ENCODE measurements around the gene DNM1L. TPM values are rescaled to one million over a fixed set of nuclear protein-coding genes. Genes with fewer than 3 reads are reported as not detected.
A peak's percentile ranks its signal among the peaks of the same experiment; 100 is the strongest.

Gene DNM1L
- total RNA-seq, 1 donor from 2014 or later, result 69.3 TPM

DNA sequence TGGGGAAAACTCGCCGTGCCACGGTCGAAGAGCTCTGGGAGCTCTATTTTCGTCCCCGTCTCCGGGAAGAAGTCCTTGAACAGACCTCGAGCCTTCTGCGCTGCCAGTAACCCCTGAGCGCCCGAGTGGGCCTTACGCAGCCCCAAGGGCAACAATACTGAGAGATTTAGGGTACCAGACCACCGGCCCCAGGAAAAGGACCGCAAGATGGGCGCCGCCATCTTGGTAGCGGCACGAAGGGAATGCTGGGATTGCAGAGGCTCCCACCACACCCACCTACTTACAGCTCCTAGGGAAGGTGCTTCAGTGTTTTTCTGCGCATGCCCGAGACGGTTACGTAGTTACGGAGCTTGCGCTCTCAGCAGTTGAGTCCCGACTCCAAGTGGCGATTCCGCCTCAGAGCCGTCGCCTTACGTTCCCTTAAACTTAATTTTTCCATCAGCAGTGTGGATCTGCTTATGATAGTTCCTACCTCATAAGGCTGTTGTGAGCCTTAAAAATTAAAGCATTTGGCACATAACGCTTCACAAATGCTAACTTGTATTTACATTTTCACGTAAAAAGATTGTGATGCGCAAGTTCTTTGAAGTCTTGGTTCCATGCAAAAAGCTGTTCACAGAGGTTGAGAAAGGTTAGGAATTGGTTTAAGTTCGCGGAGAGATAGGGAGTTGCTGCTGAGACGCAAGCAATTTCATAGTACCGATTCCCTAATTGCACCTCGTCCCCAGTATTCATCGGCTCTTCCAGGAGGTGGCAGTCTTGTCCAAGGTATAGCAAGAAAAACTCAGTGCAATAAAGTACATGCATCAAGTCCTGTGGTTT lies 76.8 kb downstream of the DNM1L start, which contains the start of gene YARS2:
Gene YARS2, minus strand, starts transcription at position 244 of the 822 bp plus-strand sequence. Its CDS starts 23 bp downstream, at position 221.
- DNase-seq (ENCODE audit: low read depth in 2 of 2), result peak; percentile 90 to 99

DNA sequence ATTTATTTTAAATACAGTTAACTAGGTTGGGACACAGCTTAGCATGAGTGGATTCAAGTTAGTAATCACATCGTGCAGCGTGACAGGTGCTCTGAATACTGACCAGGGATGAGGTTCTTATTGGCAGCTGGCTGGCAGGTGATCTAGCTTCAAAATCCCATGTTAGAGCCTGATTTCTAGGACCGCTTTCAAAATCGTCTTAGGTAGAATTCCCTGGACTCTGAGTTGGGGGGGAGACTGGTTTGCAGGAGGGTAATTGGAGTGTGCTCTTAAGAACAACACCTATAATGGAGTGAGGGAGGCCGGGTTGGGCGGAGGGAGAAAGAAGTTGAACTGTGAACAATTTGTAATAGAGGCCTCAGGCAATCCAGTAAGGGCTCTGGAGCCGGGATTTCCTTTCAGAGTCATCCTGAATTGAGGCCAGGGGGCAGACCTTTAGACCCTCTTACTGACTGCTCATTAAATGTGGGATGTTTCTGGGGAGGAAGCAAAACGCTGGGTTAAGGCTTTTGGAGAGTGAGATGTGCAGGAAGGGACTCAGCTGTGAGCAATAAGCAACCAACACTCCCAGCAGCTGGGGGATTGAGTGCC lies 77.5 kb downstream of the DNM1L start:
- DNase-seq (ENCODE audit: low read depth in 2 of 2), result peak in 1 of 2 donors; percentile 8

DNA sequence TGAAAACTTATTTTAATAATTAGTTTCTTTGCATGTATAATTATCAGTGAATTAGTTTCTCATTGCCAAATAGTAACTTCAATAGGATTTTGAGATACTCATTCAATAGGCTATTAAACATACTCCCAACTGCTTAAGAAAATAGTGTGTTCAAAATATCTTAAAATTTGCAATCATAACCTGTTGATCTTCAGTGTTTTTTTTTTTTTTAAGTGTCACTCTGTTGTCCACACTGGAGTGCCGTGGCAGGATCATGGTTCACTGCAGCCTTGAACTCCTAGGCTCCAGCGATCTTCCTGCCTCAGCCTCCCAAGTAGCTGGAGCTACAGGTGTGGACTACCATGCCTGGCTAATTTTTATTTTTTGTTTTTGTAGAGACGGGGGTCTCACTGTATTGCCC lies 78.1 kb downstream of the DNM1L start:
- DNase-seq (ENCODE audit: low read depth in 2 of 2), result no peak

DNA sequence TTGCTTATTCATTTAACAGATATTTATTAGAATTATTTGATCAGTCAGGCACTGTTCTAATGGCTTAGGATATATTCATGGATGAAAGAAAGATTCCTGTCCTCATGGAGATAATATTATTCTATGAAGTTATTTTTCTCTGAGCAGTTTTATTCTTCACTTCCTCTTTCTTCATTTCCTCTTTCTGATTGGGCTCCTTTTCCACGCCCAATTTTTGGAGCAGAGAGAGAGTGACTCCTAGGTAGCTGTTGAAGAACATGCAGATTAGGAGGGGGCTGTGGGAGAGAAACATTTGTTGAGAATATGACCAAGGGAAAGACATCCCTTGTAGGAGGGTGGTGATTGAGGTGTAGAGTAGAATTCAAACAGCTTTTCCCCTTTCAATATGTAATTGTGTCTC lies 82.6 kb downstream of the DNM1L start:
- no peak for DNase-seq (ENCODE audit: low read depth in 2 of 2)

DNA sequence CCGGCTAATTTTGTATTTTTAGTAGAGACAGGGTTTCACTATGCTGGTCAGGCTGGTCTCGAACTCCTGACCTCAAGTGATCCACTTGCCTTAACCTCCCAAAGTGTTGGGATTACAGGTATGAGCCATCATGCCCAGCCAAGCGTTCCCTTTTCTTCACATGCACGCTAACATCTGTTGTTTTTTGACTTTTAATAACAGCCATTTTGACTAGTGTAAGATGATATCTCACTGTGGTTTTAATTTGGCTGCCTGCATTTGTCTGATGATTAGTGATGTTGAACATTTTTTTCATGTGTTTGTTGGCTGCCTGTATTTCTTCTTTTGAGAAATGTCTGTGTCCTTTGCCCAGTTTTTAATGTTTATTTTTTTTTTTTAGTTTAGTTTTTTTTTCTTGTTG lies 86.8 kb downstream of the DNM1L start:
- no peak for DNase-seq (ENCODE audit: low read depth in 2 of 2)

DNA sequence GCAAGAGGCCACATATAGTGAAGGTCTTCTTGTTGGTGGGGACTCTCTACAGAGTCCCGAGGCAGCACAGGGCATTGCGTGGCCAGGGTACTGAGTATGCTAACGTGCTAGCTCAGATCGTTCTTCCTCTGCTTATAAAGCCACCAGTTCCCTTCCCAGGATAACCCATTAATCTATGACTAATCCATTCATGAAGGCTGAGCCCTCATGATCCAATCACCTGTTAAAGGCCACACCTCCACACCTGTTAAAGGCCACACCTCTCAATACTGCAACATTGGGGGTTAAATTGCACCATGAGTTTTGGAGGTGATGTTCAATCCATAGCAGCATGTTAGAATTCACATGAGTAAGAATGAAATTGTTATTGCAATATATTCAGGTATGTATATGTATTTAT lies 89.4 kb downstream of the DNM1L start:
- no peak for DNase-seq (ENCODE audit: low read depth in 2 of 2)

DNA sequence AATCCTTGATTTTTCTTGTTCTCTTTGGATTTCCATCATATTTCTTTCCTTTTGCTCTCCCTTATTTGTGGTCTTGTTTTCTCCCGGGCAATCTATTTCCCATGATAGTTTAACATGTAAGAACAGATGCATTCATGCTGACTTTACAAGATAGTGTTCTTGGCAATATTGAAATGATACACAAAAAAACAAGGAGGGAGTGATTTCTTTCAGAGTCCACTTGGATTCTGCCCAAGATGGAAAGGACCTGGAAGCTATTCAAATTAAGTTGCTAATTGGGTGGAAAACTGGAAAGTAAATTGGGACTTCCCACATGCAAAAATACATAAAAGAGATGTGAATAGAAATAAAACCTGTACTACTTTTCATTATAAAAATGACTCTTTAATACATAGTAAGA lies 91.0 kb downstream of the DNM1L start:
- DNase-seq (ENCODE audit: low read depth in 2 of 2), result no peak

DNA sequence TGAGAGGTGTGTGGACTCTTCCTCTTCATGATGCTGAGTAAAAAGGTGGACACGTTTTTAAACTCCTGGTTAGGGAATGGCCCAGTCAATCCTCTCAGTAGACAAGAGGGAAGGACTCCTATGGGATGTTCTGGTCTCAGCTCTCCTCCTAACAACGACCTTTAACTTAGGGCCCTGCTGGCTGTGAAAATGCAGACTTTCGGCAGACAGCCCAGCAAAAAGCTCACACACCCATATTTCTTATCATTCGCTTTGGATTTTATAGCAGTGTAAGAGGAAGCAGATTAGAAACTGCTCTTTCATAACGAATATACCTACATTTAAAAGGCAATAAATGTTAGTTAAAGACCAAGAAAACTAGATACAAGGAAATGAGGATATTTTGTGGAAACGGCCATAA lies 94.6 kb downstream of the DNM1L start:
- no peak for DNase-seq (ENCODE audit: low read depth in 2 of 2)

DNA sequence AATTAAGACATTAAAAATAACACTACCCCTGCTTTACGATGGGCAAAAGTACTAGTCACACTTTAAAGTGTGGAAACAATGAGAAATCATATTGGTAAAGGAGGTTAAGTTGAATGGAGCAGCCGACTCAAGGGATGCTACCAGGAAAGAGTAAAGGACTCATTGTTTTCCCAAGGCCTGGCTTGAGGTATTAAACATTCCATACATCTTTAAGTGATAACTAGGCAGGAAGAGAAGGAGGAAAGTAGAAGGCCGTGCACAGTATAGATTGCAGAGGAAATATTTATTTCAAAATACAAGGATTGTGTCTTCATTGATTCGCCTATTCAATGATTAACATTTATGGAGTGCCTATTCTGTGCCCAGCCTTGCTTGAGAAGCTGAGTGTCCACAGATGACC lies 97.2 kb downstream of the DNM1L start:
- DNase-seq (ENCODE audit: low read depth in 2 of 2), result no peak

DNA sequence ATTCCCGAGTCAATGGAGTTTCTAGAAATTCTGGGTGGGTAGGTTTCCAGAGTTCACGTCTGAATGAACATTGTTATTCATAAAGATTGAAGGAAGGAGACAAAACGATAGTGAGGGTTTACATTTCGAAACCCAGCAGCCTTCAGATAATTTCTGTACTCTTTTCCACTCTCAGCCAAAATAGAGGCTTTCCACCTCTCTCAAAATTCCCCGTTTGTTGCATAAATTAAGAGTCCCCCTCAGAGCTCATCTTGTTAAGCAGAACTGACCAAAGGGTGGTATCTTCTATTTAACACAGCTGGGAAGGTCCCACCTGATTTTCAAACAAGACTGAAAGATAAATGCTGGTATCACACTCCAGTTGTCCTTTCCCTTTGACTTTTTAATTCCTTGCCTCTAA lies 98.1 kb downstream of the DNM1L start:
- DNase-seq (ENCODE audit: low read depth in 2 of 2), result no peak

DNA sequence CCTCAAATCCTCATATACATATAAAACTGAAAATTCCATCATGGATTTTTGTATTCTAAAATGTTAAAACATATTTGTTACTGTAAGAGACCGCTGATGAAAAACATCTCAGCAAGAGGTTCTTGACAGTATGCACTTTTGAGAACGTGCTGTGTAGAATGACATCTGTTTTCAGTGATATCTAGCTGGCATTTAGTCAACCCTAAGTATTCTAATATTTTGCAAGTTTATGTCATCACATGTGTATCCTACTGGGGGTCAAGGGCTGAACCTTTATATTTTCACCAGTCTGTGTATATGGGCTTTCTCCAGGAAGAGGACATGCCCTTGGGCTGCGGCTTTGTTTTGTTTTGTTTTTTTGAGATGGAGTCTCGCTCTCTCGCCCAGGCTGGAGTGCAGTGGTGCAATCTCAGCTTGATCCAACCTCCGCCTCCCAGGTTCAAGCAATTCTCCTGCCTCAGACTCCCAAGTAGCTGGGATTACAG lies 98.6 kb downstream of the DNM1L start:
- no peak for DNase-seq (ENCODE audit: low read depth in 2 of 2)

DNA sequence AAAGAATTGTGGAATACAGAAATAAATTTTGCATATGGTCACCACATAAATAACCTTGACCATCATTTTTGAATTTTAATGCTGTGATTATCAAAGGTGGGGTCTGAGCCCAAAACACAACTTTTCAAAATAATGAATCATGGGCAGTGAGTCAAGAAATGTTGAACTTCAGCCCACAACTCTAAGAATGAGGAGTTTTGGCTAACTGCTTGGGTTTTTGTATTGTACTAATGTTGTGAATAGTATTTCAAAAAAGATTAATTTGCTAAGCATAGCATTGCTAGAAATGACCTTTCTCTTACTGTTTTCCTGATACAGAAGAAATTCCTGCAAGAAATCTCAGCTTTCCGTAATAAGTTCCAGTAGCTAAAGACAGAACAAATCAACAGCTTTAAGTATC lies 101.0 kb downstream of the DNM1L start:
- DNase-seq (ENCODE audit: low read depth in 2 of 2), result no peak

DNA sequence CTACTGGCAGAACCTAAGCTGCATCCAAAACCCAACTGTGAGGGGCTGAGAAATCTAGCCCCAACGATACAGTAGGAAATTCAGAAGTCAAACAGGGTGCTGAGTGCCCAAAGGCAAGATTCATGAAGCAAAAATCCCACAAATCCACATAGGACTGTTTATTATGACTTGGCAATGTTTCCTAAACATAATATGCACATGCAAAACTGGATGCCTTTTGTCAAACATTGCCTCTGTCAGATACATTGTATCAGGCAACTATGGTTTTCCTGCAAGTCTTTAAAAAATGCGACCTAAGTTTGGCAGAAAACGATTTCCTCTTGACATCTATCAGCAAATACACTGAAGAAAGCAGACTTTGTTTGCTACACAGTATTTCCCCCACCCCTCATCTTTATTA lies 103.9 kb downstream of the DNM1L start:
- no peak for DNase-seq (ENCODE audit: low read depth in 2 of 2)

DNA sequence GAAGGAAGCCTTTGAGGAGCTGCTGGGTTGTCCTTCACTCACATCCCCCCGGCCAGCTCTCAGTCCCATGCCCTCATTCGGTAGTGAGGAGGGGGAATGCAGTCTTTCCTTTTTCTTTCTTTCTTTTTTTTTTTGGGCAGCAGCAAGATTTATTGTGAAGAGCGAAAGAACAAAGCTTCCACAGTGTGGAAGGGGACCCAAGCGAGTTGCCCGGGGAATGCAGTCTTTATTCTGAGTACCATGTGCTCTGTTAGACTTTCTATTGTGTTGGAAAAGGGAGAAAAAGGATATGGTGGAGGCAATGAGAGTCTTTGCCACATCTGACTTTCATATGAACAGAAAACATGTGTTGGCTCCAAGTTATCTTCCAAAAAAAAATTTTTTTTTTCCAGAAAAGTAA lies 106.5 kb downstream of the DNM1L start:
- no peak for DNase-seq (ENCODE audit: low read depth in 2 of 2)

DNA sequence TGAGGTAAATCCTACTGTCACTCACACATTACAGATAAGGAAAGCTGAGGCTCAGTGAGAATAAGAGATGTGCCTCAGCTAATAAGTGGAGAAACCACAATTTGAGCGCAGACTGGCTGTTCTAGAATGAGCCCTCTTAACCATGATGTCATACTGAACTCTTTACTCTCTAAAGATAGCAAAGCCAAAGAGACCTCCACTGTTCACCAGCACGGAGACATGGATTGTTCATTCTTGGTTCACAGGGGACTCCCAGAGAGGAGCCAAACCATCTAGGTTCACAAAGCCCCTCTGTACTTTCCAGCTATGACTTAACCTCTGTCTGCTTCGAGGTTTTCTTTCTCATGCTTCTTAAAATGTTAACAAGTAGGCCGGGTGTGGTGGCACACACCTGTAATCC lies 109.3 kb downstream of the DNM1L start:
- DNase-seq (ENCODE audit: low read depth in 2 of 2), result no peak

DNA sequence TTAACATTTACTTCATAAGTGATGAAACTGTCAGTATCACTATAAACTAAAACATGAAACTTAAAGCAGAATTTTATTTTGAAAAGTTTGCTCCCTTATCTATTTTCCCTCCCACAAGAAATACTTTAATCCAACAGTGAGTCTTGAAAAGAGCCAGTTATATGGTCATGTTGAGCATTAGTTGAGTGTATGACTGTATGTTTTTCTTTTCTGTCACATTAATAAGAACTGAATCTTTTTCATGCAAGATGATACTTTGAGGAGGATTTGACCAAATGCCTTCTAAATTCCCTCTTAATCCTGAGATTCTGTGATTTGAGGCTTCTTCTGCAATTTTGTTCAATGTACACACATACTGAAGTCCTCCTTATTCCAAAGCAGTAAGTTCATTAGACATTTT lies 110.3 kb downstream of the DNM1L start:
- DNase-seq (ENCODE audit: low read depth in 2 of 2), result no peak

DNA sequence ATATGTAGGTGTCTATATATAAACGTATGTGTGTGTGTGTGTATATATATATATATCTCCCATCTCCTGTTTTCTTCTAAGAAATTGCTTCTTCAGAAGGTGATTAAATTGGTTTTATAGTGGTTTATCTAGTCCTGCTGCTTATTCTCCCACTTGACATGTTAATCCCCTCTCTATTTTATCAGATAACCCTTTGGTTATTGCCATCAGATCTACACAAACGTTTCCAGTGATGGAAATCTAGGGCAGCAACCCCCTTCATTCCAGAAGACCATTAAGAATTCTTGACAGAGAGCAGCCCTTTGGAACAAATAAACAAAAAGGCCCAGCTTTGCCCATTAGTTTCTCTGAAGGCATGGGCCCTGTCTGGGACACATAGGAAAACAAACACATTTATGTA lies 110.8 kb downstream of the DNM1L start:
- no peak for DNase-seq (ENCODE audit: low read depth in 2 of 2)

DNA sequence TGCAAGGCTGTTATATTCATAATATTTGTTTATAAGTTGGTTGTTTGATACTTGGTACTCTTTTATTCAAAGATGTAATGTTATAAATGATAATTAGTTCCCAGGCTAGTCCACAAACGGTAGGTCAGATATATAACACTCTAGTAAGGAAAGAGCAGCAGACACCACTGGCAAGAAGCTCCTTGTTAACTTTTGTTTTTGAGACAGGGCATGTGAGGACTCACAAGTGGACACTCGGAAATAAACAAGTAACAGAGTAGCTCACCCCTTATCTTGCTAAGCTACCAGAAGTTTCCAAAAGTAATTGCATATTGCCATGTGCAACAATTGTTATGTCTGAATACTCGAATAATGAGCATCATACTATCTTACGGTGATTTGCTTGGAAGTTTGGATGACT lies 115.2 kb downstream of the DNM1L start:
- DNase-seq (ENCODE audit: low read depth in 2 of 2), result no peak

Other genes with a start within 250 kb of the DNM1L start
- 31.4 and 33.9 TPM in 2 replicates for gene YARS2, start 76.6 kb downstream of the DNM1L start, total RNA-seq
- 1.3 and 4.0 TPM in 2 replicates for gene PKP2, start 217.5 kb downstream of the DNM1L start, total RNA-seq